C4-2B (cell line): Measurements from ENCODE around the gene PRKCE.

Source experiments
- H3K27ac ChIP-seq: fragments of 450-650 bp; 2 replicates; pipeline ENCODE4 v1.5.1; 2017
- ZFX ChIP-seq: fragments of 450-650 bp; IDR thresholded peaks from 2 replicates; pipeline ENCODE4 v1.6.1; 2017
- TF ChIP-seq, protein P1 (sequence below): fragments of 450-650 bp; conservative IDR thresholded peaks from 2 replicates; pipeline ENCODE4 v1.5.1; 2017; ENCODE audit warnings: mild to moderate bottlenecking

The PRKCE gene

GRCh38 chr2:45709137-45709536 lies 57.7 kb downstream of the PRKCE start:
- no peak for TF ChIP-seq ZFX
- TF ChIP-seq, protein P1, sequence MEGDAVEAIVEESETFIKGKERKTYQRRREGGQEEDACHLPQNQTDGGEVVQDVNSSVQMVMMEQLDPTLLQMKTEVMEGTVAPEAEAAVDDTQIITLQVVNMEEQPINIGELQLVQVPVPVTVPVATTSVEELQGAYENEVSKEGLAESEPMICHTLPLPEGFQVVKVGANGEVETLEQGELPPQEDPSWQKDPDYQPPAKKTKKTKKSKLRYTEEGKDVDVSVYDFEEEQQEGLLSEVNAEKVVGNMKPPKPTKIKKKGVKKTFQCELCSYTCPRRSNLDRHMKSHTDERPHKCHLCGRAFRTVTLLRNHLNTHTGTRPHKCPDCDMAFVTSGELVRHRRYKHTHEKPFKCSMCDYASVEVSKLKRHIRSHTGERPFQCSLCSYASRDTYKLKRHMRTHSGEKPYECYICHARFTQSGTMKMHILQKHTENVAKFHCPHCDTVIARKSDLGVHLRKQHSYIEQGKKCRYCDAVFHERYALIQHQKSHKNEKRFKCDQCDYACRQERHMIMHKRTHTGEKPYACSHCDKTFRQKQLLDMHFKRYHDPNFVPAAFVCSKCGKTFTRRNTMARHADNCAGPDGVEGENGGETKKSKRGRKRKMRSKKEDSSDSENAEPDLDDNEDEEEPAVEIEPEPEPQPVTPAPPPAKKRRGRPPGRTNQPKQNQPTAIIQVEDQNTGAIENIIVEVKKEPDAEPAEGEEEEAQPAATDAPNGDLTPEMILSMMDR: no peak
- no peak overlapping the region for H3K27ac ChIP-seq

DNA sequence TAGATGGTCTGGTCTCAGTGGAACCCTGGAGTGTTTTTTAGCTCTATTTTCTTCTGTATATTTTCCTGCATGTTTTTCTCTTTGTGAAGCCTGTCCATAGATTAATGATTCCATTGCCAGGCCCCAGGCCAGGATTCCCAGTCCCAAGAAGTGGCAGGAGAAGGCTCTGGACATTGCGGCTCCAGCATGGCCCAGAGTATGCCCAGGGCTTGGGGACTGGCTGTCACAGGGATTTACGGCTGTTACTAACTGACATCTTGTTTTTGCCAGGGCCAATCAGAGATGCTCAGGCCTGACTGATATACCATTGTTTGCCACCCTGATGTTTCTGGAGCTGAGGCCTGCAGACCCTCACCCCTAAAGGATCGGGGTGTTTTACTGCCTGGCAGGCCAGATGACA lies 59.0 kb downstream of the PRKCE start:
- TF ChIP-seq, protein P1: no peak
- TF ChIP-seq ZFX: no peak
- H3K27ac ChIP-seq: no peak overlapping the region

- H3K27ac ChIP-seq: no peak overlapping the region
- TF ChIP-seq, protein P1: no peak
- TF ChIP-seq ZFX: no peak
Observed at GRCh38 chr2:45711224-45711623, 59.7 kb downstream of the PRKCE start.

- H3K27ac ChIP-seq: no peak overlapping the region
- TF ChIP-seq ZFX: no peak
- TF ChIP-seq, protein P1: no peak
Observed at GRCh38 chr2:45712570-45712969, 61.1 kb downstream of the PRKCE start.

DNA sequence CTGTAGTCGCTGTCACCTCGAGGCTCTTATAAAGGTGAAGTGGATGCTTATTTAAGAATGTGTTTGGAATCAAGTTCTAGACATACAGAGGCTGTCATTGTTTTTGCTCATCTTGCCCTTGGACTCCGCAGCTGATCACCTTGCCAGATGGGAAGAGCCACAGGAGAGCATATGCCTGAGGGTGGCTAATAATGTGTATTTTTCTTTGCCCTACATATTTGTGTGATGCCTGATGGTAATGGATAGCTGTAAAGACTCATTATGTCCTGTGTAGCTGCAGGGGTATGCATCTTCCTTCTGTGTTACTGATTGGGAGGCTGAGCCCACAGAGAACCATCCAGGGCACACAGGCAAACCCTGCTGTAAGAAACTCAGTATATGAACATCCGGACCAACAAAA lies 61.7 kb downstream of the PRKCE start:
- no peak overlapping the region for H3K27ac ChIP-seq
- TF ChIP-seq, protein P1: no peak
- no peak for TF ChIP-seq ZFX

DNA sequence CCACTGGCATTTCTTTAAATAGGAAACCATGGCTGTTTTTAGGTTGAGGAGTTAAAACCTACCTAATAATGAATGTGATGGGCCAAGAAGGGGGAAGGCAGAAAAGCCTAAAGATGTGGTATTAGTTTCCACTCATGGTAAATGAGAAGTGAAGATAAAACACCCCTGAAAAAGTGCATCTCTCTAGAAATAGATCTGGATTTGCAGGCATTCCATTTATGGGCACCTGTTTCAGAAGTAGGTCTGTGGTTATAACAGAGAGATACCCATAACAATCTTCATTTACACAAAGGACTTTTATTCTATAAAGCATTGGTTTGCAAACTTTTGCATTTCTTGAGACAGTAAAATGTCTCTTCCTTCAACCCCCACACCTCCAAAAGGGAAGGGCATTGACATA lies 62.1 kb downstream of the PRKCE start:
- H3K27ac ChIP-seq: no peak overlapping the region
- TF ChIP-seq ZFX: no peak
- TF ChIP-seq, protein P1: no peak

- H3K27ac ChIP-seq: no peak overlapping the region
- TF ChIP-seq ZFX: no peak
- TF ChIP-seq, protein P1: no peak
Observed at GRCh38 chr2:45714679-45715078, 63.2 kb downstream of the PRKCE start.
